ENCODE results near the gene DERL2.
"Not testable (repeated sequence)": the region's sequence is repeated elsewhere in the genome, so short reads cannot be mapped to it uniquely, and the experiment has no call there.

The DERL2 gene

DNA sequence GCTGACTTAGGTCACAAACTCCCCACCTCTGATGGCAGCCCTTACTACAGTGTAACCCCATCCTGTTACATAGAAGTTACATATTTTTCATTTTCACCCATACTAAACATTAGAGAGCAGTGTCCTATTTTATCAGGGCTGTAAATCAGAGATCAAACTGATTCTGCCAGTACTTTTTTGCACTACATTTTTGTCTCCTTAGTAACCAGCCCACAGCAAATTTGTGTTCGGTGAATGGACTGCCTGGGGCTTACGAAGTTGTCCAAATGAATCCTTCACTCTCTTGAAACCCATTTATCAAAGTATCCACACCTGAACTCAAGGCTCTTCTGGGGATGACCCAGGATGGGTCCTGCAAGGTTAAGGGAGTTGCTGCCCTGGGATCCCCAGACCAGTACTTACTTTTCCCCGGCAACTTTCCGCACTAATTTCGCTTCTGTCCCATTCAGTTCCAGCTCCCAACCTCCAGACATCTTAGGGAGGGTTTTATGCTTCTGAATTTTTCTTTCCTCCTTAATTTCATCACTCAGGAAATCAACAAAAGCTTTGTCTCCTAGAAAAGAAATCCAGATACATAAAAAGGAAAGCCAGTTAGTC, 48.2 kb downstream of the DERL2 start:
- DNase-seq (ENCODE audit: low read depth) = no peak

DNA sequence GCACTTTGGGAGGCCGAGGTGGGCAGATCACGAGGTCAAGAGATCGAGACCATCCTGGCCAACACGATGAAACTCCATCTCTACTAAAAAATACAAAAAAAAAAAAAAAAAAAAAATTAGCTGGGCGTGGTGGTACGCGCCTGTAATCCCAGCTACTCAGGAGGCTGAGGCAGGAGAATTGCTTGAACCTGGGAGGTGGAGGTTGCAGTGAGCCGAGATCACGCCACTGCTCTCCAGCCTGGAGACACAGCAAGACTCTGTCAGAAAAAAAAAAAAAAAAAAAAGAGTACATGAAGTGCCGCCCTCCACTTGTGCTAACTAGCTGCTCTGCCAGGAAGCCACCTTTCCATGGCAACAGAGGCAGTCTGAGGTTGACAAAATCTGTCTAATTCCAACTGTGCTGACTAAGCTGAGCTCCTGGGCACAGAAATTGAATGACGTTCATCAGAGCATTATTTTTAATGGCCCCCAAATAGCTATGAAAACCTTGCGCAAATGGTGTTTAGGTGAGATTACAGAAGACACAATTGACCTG, 50.1 kb downstream of the DERL2 start:
- DNase-seq (ENCODE audit: low read depth) = not testable (repeated sequence)

DNA sequence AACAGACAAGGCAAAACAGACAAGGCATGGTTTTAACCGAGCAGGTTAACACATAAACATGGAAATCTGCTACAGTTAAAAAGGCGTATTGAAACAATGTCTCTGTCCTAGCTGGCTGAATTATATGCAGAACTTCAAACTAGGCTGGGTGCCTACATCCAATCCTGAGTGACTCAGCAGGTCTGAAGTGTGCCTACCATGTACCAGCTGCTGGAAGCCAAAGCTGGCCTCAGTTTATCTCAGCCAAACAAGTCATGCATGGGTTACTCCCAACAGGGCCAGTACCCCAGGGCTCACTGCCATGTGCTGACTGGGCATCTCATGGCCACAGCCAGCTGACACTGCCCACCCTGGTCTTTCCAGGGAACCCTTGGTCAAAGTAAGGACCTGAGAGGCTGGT, 51.0 kb downstream of the DERL2 start:
- DNase-seq (ENCODE audit: low read depth) = no peak

DNA sequence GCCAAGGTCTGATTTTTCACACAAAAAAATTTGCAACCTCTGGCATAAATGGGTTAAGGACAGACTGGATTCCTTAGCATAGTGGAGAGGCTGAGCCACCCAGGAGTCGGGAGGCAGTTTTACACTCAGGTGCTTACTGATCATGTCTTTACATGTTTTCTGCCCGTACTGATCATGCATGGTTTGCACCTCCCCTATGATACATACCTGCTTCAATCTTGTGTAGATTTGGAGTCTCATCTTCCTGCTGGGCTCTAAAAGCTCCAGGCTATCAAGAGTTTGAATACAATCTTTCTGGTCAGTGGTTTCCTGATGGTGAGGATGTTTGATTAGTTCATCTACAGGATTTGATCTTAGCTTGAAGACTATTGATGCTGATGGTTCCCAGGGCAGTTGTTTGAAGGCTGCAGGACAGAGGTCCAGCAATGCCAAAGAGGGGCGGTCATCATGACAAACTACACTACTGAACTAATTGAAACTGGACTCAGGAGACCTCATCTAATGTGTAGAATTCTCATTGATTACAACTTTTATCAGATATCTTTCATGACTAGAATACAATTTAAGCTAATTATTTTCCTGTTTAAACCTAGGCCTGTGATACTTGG, 53.9 kb downstream of the DERL2 start:
- no peak for DNase-seq (ENCODE audit: low read depth)

DNA sequence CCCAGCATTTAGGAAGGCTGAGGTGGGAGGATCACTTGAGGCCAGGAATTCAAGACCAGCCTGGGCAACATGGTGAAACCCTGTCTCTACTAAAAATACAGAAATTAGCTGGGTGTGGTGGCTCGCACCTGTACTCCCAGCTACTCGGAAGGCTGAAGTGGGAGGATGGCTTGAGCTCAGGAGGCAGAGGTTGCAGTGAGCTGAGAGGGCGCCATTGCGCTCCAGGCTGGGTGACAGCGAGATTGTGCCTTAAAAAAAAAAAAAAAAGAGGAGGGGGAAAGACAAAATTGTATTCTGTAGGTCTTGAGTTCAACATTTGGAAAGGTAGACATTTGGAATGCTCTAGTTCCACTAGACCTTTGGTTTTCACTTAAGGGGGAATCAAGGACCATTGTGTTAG, 54.7 kb downstream of the DERL2 start:
- not testable (repeated sequence) for DNase-seq (ENCODE audit: low read depth)

DNA sequence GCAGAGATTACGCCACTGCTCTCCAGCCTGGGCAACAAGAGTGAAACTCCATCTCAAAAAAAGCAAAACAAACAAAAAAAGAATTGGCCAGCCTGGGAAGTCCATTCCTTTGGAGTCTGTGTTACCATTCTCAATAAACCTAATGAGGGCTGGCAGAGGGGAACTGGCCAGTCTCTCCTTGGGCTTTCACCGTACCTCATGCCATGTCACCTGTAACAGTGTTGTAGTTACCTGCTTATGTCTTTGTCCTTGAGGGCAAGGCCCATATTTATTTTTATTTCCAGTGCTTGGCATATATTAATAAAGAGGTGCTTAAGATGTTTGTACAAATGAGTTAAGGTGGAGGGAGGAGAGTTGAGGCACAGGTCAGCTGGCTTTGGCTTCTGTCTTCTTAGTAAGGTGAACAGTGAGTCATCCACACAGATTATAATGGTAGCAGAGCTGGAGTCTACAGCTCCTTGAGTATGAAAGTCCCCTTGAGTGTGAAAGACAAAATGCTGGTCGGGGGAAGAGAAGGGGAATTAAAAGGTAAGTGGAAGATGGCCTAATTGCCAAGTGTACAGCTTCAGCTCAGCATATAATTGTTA, 55.5 kb downstream of the DERL2 start:
- DNase-seq (ENCODE audit: low read depth) = no peak

DNA sequence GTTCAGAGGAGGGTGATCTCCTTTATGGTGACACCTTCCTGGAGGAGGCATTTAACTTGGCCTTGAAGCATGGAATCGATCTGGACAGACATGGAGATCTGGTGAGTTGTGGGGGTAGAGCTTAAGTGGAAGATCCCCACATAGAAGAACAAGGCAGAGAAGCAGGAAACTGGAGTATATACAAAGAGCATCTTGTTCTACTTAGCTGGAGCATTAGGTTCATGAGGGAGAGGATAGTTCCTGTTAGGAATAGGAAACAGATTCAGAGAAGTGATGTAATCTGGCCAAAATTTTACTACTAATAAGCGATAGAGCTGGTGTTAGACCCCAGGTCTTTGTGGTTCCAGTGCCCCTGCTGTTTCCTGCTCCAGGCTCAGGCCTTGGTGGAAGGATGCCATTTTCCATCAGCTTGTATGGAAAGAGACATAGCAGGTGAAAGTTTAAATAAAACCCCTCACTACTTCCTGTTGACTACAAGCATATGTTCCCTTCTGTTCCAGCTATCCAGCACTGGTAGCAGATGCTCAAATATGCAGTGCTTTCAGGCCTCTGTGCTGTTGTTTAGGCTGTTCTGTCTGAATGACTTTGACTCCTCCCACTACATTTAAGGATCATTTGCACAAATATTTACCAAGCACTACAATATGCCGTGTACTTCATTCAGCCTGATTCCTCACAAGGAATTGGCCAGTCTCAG, 56.6 kb downstream of the DERL2 start:
- no peak for DNase-seq (ENCODE audit: low read depth)

DNA sequence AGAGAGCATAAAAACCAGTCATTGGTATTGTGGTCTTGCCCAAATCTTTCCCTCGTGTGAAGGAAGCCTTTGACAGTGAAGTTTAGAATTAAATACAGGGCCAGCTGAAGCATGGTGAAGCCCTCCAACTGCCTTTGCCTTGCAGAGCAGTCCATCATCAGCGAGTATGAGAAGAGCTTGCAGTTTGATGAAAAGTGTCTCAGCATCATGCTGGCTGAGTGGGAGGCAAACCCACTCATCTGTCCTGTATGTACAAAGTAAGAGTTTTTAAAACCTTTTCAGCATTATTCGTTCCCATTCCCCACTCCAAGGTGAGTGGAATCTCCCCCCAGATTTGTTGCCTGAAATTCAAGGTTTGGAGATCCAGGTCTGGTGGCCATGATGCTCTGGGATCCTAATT, 60.2 kb downstream of the DERL2 start:
- no peak for DNase-seq (ENCODE audit: low read depth)

DNA sequence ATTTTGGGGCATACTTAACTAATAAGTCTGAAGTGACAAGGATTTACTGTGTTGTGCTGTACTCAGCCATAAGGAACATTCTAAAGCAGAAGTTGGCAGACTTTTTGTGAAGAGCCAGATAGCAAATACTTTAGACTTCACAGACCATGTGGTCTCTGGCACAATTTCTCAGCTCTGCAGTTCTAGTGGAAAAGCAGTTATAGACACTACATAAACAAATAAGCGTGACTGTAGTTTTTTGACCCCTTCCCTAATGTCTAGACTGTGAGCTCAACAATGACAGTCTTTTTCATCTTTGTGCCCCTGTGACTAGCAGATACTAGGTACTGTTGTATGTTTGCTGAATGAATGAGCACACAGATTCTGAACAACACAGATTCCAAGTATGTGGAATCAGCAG, 61.1 kb downstream of the DERL2 start:
- DNase-seq (ENCODE audit: low read depth) = no peak

DNA sequence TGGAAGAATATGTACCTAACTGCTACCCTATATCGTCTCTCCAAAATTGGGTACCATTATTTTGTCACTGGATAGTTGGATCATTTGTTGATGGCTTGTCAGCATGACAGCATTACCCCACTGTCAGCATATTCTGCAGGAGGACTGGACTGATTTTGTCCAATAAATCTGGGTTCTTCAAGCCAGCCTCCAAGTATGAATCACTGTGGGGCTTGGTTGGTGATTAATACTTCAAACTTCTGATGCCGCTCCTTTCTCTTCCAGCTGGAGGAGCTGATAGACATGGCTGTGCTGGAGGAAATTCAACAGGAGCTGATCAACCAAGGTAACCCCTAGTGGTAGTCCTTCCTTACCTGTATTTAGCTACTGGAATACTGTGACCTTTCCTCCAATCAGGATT, 63.5 kb downstream of the DERL2 start:
- no peak for DNase-seq (ENCODE audit: low read depth)
